DOHH2 (cell line): ENCODE measurements around the gene HIC1.

Source experiments
- CTCF ChIP-seq: fragments of 200-600 bp; sonication (generic); IDR thresholded peaks from one replicate; pipeline ENCODE4 v1.5.1; 2014; ENCODE audit warnings: antibody characterized with exemption, mild to moderate bottlenecking, low read depth, low read length; ENCODE audit not compliant: poor library complexity, severe bottlenecking
- EZH2phosphoT487 ChIP-seq: fragments of 200-600 bp; sonication (generic); IDR thresholded peaks from 2 replicates; pipeline ENCODE4 v1.6.1; 2017; ENCODE audit warnings: borderline replicate concordance, mild to moderate bottlenecking, antibody characterized with exemption, low read length, moderate library complexity, mixed read lengths

DNA sequence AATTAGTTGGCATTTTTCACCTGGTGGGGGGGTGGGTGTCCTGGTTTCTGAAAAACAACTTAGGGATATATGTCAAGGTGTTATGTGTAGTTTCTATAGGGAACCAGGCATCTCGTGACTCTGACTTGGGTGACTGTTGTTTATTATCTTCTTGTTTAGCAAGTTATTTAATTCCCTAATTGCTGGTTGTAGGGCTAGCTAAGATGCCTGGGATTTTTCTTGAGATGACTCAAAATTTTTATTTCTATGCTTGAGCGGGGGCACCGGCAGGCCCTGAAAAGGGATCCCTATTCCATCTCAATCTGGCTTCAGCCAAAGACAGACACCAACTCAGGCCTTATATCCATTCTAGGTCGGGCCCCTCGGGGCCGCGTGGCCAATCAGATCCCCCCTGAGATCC, 21.8 kb upstream of the HIC1 start:
- TF ChIP-seq CTCF = no peak
- TF ChIP-seq EZH2phosphoT487 = no peak
